HS-5 (cell line): ENCODE results near the gene CLOCK.
A peak's percentile ranks its signal among the peaks of the same experiment; 100 is the strongest.

Source experiments
- DNase-seq: peaks from one replicate; pipeline ENCODE4 v3.0.0-alpha.2; 2012; ENCODE audit warnings: low read depth

CLOCK gene

GRCh38 chr4:55416176-55416575, 130.5 kb downstream of the CLOCK start:
- DNase-seq = no peak

GRCh38 chr4:55411621-55412020, 135.1 kb downstream of the CLOCK start:
- DNase-seq = no peak

GRCh38 chr4:55410431-55410830, 136.3 kb downstream of the CLOCK start:
- DNase-seq = no peak

GRCh38 chr4:55409468-55410171, 137.1 kb downstream of the CLOCK start:
- no peak for DNase-seq

- DNase-seq = no peak
These were observed 138.9 kb downstream of the CLOCK start for GRCh38 chr4:55407764-55408163.

GRCh38 chr4:55407119-55407518, 139.6 kb downstream of the CLOCK start:
- no peak for DNase-seq

GRCh38 chr4:55406545-55406944, 140.2 kb downstream of the CLOCK start:
- DNase-seq = no peak

- DNase-seq = no peak
These were observed 141.6 kb downstream of the CLOCK start for GRCh38 chr4:55405073-55405472.

GRCh38 chr4:55399581-55399980, 147.1 kb downstream of the CLOCK start:
- DNase-seq = no peak

GRCh38 chr4:55398966-55399365, 147.7 kb downstream of the CLOCK start:
- no peak for DNase-seq

GRCh38 chr4:55398461-55398860, 148.2 kb downstream of the CLOCK start:
- no peak for DNase-seq

GRCh38 chr4:55397520-55398321, 149.0 kb downstream of the CLOCK start:
- DNase-seq = peak; percentile 59

GRCh38 chr4:55397126-55397436, 149.6 kb downstream of the CLOCK start:
- no peak for DNase-seq

- no peak for DNase-seq
These were observed 150.2 kb downstream of the CLOCK start for GRCh38 chr4:55396308-55397125.

GRCh38 chr4:55395529-55396307, 151.0 kb downstream of the CLOCK start, which contains the start of gene TMEM165:
TMEM165 (plus strand) TSS chr4:55395957; CDS start chr4:55396190, 233 bp downstream.
- peak; percentile 62 for DNase-seq

- no peak for DNase-seq
These were observed 151.5 kb downstream of the CLOCK start for GRCh38 chr4:55395218-55395528.

GRCh38 chr4:55393461-55394320, 153.0 kb downstream of the CLOCK start:
- DNase-seq = no peak

GRCh38 chr4:55386840-55387239, 159.9 kb downstream of the CLOCK start:
- DNase-seq = no peak

GRCh38 chr4:55386073-55386472, 160.6 kb downstream of the CLOCK start:
- no peak for DNase-seq

- no peak for DNase-seq
These were observed 161.5 kb downstream of the CLOCK start for GRCh38 chr4:55385201-55385649.

GRCh38 chr4:55382488-55383003, 164.2 kb downstream of the CLOCK start:
- no peak for DNase-seq
